Measurements from ENCODE around the gene LMOD3.

The LMOD3 gene

DNA sequence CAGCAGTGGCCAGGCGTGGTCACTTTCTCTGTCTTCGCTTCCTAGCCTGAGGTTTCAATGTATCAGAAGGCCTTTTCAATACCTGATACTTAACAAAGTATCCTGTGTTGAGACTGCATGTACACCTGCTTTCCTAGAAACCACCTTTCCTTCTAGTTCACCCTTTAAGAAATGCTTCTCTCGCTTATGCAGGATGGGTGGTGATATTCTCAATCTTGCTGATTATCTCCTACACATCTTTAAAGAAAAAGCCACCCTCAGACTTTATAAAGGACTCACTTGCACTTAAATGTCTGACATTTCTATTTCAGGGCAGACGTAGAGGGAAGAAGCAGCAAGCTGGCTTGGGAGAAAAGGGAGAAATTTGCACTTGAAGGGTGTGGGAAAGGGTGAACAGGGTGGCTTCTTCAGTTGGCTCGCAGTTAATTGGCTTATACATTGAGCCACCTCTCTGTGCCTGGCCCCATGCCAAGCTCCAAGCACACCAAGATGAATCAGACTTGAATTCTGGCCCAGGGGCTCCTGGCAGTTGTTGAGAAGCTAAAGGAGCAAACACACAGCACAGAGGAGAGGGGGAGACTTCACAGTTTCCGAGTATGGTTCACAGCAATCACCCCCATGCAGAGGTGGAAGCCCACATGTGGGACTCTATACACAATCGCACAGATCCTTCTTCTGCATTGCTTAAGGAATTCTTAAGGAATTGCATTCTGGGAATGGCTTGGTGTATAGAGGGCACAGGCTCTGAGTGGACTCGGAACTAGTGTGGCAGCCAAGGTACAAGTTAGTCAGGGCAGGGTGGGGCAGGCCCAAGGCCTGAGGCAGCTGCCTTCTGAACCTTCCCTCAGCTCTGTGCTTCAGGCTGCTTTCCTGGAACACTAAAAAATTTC is 36.3 kb downstream of the LMOD3 start:
- peak overlapping the region; percentile 78 for H3K4me3 ChIP-seq (ENCODE audit: low read depth, low read length)
- no peaks in the 10 kb centered on the region for H3K36me3 ChIP-seq (replicated peaks)
- DNase-seq: peak; percentile 91
- no peaks in the 10 kb centered on the region for H3K27me3 ChIP-seq (replicated peaks)
- in situ Hi-C loops (cut with HindIII; ENCODE audit: low pct_ligation_motif_present, low sequenced_read_pairs): no loop called here
- peak overlapping the region; percentile 88 for H3K27ac ChIP-seq
- TF ChIP-seq CTCF (IDR thresholded peaks at IDR 0.05; ENCODE audit: low read depth, low read length, missing control alignments): no peak

GRCh38 chr3:69085168-69085832 is 37.1 kb downstream of the LMOD3 start:
- no peak for DNase-seq
- Histone ChIP-seq H3K27me3 (replicated peaks) (no peaks in the 10 kb centered on the region), H3K36me3 (replicated peaks) (no peaks in the 10 kb centered on the region), H3K27ac (peak overlapping the region; percentile 88), H3K4me3 (ENCODE audit: low read depth, low read length) (peak overlapping the region; percentile 78)
- TF ChIP-seq CTCF (IDR thresholded peaks at IDR 0.05; ENCODE audit: low read depth, low read length, missing control alignments): no peak
- in situ Hi-C loops (cut with HindIII; ENCODE audit: low pct_ligation_motif_present, low sequenced_read_pairs): no loop called here

GRCh38 chr3:69084326-69085167 is 37.8 kb downstream of the LMOD3 start, which contains the start of gene ARL6IP5:
TSS of gene ARL6IP5 (plus strand) at chr3:69084937. CDS start at chr3:69085048, 111 bp downstream.
- TF ChIP-seq CTCF (IDR thresholded peaks at IDR 0.05; ENCODE audit: low read depth, low read length, missing control alignments): no peak
- H3K4me3 ChIP-seq (ENCODE audit: low read depth, low read length): peak within 1 kb of the TSS; percentile 78
- H3K27ac ChIP-seq: peak within 1 kb of the TSS; percentile 88
- peak; percentile 95 for DNase-seq
- no peaks in the 10 kb centered on the region for H3K36me3 ChIP-seq (replicated peaks)
- in situ Hi-C loops (cut with HindIII; ENCODE audit: low pct_ligation_motif_present, low sequenced_read_pairs): no loop called here
- no peaks in the 10 kb centered on the region for H3K27me3 ChIP-seq (replicated peaks)

DNA sequence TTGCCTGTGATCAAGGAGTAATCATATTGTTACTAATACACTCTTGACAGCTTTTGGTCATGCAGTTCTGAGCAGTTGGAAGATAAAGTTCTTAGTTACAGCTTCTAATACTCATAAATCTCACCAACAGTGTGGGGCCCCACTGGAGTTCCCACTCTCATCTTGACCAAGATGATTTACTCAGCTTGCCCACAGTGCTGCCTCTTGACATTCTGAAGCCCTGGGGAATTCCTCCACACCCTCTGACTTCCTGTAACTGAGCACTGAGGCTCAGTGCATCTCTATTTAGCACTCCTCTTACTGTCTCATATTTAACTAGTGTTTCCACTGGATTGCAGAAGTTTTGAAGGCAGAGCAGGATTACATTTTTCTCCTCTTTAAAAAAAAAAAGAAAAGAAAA is 39.6 kb downstream of the LMOD3 start:
- no peaks in the 10 kb centered on the region for H3K36me3 ChIP-seq (replicated peaks)
- no peaks in the 10 kb centered on the region for H3K27me3 ChIP-seq (replicated peaks)
- DNase-seq: peak; percentile 85
- in situ Hi-C loops (cut with HindIII; ENCODE audit: low pct_ligation_motif_present, low sequenced_read_pairs): no loop called here
- no peak overlapping the region for H3K4me3 ChIP-seq (ENCODE audit: low read depth, low read length)
- H3K27ac ChIP-seq: peak overlapping the region; percentile 88
- TF ChIP-seq CTCF (IDR thresholded peaks at IDR 0.05; ENCODE audit: low read depth, low read length, missing control alignments): no peak

DNA sequence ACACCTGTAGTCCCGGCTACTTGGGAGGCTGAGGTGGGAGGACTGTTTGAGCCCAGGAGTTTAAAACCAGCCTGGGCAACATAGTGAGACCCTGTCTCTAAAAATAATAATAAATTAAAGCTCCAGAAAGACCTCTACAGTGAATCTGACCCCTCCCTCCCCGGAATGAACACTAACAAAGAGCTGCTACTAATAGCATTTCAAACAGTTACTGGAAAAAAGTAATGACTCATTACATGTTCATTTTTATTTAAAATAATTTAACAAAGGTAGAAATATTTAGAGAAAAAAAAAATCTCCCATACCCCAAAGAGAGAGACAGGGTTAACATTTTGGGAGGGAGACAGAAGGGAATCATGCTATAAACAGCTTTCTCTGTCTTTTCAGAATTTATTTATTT is 40.0 kb downstream of the LMOD3 start:
- no peak for DNase-seq
- TF ChIP-seq CTCF (IDR thresholded peaks at IDR 0.05; ENCODE audit: low read depth, low read length, missing control alignments): no peak
- peak overlapping the region; percentile 88 for H3K27ac ChIP-seq
- no peak overlapping the region for H3K4me3 ChIP-seq (ENCODE audit: low read depth, low read length)
- H3K27me3 ChIP-seq (replicated peaks): no peaks in the 10 kb centered on the region
- in situ Hi-C loops (cut with HindIII; ENCODE audit: low pct_ligation_motif_present, low sequenced_read_pairs): no loop called here
- no peaks in the 10 kb centered on the region for H3K36me3 ChIP-seq (replicated peaks)
